GM18508 (cell line): Measurements from ENCODE around the gene FAM20A.

Source experiments
- ATAC-seq: cut with Tn5 transposase; IDR thresholded peaks from one replicate; pipeline ENCODE4 v1.9.1; 2021; ENCODE audit warnings: moderate number of reproducible peaks; ENCODE audit not compliant: insufficient read depth, unreplicated experiment

FAM20A gene

GRCh38 chr17:68611353-68612208 is 10.4 kb upstream of the FAM20A start:
- no peak for ATAC-seq

DNA sequence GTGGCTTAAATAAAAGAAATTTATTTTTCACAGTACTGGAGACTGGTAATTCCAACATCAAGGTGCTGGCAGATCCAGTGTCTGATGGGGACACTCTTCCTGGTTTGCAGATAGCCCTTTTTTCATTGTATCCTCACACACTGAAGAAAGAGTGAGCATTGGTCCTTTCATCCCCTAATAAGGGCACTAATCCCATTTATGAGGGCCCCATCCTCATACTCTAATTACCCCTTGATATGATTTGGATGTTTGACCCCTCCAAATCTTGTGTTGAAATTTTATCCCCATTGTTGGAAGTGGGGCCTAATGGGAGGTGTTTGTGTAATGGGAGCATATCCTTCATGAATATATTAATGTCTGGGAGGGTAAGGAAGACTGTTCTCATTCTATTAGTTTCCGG is 9.4 kb upstream of the FAM20A start:
- no peak for ATAC-seq

GRCh38 chr17:68608515-68609130 is 7.5 kb upstream of the FAM20A start:
- ATAC-seq: no peak

GRCh38 chr17:68606451-68607307 is 5.5 kb upstream of the FAM20A start:
- ATAC-seq: no peak

DNA sequence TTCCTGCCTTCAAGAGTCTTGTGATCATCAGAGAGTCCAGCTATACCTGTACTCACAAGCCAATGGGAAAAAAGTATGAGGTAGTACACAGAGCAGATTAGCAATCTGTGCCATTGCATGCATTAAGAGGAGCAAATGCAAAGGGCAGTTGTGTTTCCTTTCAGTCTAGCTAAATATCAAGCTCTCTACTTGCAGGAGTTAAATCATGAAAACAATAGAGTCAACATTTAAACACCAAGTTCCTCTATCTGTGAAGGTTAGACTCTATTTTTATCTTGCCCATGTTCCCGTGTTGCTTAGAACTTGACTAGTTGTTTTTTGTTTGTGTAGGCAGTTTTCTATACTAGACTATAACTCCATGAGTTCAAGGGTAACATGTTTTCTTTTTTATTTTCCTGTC is 4.7 kb upstream of the FAM20A start:
- ATAC-seq: no peak

DNA sequence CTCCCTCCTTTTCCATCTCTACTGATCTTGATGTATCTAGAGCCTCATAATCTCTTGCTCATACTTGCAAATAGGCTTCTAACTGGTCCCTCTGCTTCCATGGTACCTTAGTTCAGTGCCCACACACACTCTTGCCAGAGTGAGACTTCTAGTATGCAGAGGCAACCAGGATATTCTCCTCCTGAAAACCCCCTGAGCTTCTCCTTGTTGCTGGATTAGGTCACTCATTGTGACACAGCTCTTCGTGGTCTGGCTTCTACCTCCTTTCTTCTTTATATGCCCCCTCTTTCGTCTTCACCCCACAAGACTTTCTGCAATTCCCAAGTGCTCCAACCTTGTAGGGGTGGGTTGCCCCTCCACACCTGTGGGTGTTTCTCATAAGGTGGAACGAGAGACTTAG is 2.5 kb upstream of the FAM20A start:
- no peak for ATAC-seq

GRCh38 chr17:68603027-68603426 is 1.9 kb upstream of the FAM20A start:
- no peak for ATAC-seq

DNA sequence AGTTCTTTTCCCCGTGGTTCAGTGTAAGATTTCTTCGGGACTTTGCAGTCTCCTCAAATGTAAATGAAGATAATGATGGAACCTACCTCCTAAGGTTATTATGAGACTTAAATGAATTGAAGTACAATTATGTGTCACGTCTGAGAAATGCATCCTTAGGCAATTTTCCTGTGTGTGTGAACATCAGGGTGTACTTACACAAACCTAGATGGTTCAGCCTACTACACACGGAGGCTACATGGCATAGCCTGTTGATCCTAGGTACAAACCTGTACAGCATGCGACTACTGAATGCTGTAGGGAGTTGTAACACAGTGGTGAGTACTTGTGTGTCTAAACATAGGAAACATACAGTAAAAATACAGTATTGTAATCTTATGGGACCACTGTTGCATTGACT is 1.1 kb upstream of the FAM20A start:
- no peak for ATAC-seq

DNA sequence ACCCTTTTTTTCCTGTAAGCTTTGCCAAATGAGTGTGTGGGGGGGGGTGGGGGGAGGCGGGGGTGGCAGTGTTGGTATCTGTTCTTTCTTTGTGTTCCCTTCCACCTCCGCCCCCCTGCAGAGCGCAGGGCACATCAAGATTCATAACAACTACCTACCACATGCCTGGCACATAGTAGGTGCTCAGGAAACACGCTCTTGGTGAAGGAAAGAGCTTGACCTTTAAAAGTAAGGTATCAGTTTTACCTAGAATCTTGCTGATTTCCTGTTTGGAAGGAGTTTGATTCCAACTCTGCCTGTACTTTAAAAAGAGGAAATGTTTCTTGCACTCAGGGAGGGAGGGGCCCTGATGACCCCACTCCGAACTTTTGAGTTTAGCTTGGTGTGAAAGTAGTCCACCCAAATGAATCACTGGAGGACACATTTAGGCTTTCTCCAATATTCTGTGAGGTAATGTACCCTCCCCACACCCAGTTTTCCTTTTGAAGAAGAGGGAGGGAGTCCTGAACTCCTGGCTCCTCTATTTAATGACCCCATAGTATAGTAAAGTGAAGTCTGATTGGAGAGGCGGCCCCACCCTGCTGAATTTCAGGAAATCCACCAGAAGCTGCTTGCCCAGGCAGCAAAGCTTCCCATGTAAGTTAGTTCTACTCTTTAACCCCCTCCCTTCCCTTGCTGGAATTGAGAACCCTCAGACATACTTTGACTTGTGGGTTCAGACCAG is 560 bp upstream of the FAM20A start:
- ATAC-seq: no peak

DNA sequence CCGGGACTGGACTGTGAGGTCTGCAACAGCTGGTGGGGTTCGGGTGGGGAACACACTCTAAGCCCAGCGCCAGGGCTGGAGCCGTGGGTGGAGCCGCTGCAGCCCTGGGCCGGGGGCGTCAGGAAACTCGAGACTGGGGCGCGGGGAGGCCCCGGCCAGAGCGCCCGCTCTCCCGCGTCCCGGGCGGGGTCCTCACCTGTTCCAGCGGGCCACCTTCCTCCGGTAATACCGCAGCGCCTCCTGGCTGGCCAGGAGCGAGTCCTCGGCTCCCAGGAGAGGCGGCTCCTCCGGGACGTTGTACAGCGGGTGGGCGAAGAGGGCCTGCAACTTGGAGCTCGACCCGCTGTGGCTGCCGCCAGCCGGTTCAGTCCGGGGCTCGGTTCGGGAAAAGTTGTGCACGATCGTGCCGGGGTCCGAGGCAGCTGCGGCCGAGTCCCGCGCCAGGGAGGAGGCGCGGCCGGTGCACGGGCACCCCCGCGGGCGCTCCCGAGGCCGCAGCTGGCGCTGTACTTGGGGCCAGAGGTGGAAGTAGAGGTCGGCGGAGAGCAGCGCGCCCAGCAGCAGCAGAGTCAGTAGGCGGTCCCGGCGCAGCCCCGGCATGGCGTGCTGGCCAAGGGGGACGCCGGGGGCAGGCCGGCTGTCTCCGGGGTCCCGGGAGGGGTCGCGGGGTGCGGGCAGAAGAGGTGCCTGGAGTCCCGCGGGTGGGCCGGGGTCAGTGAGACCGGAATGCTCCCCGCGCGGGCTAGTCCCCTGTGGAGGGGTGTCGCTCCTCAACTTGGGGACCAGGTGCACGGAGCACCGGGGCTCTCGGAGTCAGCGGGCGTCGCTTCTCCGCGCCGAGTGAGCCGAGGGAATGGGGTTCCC is 868 bp downstream of the FAM20A start:
- no peak for ATAC-seq

- ATAC-seq: no peak
Observed at GRCh38 chr17:68599552-68600066, 1.6 kb downstream of the FAM20A start.

- no peak for ATAC-seq
Observed at GRCh38 chr17:68599091-68599490, 2.1 kb downstream of the FAM20A start.

- no peak for ATAC-seq
Observed at GRCh38 chr17:68598545-68598961, 2.6 kb downstream of the FAM20A start.

- no peak for ATAC-seq
Observed at GRCh38 chr17:68598074-68598473, 3.1 kb downstream of the FAM20A start.

DNA sequence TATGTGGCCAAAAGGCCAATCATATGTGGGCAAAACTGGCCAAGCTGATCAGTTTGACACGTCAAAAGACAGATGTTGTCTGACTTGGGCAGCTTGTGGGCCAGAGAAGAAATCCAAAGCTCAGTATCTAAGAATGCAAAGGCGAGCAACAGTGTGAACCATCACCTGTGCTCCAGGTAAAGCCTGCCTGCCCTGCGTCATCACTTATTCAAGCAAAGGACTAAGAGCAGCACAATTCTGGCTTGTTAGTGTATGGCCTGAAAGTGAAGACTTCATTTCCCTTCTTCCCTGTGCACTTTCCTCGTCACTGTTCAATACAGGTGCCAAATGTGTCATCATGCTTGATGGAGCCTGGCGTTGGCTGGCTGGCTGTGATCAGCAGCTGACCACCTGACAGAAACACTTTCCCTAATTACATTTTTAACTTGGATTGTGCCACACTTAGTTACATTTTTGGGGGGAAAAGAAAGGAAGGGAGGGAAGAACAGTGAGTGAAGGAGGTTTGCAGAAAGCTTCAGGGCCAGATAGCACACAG is 4.7 kb downstream of the FAM20A start:
- ATAC-seq: no peak

DNA sequence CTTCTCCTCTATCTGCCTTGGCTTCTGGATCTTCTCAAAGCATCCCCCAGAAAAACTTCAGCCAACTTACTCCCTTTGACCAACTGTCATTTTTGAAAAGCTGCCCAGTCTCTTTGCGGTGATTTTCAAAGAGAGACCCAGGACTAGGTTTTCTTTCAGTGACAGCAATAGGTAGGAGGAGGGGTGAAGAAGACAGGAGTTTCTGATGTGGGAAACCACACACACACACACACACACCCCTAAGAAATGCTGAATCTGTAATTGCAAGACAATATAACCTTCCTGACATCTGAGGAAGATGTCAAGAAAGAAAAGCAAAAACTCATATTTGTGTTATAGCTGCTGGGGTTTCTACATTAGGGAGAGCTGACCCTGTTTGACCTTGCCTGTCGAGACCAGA is 5.2 kb downstream of the FAM20A start:
- ATAC-seq: no peak

- ATAC-seq: no peak
Observed at GRCh38 chr17:68595496-68595895, 5.7 kb downstream of the FAM20A start.

GRCh38 chr17:68594552-68594951 is 6.6 kb downstream of the FAM20A start:
- ATAC-seq: no peak
